GM18508 (cell line): ENCODE data around the gene HS6ST2.

Source experiments
- ATAC-seq: cut with Tn5 transposase; IDR thresholded peaks from one replicate; pipeline ENCODE4 v1.9.1; 2021; ENCODE audit warnings: moderate number of reproducible peaks; ENCODE audit not compliant: insufficient read depth, unreplicated experiment

HS6ST2 gene

GRCh38 chrX:132584936-132585335 is 373.5 kb downstream of the HS6ST2 start:
- no peak for ATAC-seq

DNA sequence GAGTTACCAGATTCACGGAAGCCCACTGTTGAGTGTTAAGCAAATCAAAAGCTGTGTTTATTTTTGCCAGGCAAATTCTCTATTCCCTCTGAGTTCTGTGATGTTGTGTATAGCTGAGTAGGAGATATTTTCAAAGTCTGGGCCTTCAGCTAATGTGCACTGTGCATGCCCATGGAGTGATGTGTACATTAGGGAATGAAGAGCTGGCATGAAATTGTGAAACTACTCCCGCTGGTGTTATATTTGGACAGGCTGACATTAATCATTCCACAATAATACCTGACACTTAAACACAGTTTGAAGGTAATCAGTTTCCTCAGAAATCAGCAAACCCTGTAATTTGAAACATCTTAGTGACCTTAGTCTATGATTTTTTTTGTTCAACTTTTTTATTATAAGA is 381.5 kb downstream of the HS6ST2 start:
- ATAC-seq: no peak
